Measurements from ENCODE around the gene NBL1.

- TF ChIP-seq CTCF (IDR thresholded peaks at IDR 0.05), result no peak
- TF ChIP-seq POLR2A (IDR thresholded peaks at IDR 0.05), result no peak
Measured at GRCh38 chr1:19616489-19616888, 27.6 kb upstream of the NBL1 start.
